GM18520 (cell line): ENCODE measurements around the gene PLB1.

Source experiments
- ATAC-seq: cut with Tn5 transposase; IDR thresholded peaks from one replicate; pipeline ENCODE4 v1.9.1; 2021; ENCODE audit not compliant: unreplicated experiment

PLB1 gene, protein sequence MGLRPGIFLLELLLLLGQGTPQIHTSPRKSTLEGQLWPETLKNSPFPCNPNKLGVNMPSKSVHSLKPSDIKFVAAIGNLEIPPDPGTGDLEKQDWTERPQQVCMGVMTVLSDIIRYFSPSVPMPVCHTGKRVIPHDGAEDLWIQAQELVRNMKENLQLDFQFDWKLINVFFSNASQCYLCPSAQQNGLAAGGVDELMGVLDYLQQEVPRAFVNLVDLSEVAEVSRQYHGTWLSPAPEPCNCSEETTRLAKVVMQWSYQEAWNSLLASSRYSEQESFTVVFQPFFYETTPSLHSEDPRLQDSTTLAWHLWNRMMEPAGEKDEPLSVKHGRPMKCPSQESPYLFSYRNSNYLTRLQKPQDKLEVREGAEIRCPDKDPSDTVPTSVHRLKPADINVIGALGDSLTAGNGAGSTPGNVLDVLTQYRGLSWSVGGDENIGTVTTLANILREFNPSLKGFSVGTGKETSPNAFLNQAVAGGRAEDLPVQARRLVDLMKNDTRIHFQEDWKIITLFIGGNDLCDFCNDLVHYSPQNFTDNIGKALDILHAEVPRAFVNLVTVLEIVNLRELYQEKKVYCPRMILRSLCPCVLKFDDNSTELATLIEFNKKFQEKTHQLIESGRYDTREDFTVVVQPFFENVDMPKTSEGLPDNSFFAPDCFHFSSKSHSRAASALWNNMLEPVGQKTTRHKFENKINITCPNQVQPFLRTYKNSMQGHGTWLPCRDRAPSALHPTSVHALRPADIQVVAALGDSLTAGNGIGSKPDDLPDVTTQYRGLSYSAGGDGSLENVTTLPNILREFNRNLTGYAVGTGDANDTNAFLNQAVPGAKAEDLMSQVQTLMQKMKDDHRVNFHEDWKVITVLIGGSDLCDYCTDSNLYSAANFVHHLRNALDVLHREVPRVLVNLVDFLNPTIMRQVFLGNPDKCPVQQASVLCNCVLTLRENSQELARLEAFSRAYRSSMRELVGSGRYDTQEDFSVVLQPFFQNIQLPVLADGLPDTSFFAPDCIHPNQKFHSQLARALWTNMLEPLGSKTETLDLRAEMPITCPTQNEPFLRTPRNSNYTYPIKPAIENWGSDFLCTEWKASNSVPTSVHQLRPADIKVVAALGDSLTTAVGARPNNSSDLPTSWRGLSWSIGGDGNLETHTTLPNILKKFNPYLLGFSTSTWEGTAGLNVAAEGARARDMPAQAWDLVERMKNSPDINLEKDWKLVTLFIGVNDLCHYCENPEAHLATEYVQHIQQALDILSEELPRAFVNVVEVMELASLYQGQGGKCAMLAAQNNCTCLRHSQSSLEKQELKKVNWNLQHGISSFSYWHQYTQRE (N-terminal part only)

DNA sequence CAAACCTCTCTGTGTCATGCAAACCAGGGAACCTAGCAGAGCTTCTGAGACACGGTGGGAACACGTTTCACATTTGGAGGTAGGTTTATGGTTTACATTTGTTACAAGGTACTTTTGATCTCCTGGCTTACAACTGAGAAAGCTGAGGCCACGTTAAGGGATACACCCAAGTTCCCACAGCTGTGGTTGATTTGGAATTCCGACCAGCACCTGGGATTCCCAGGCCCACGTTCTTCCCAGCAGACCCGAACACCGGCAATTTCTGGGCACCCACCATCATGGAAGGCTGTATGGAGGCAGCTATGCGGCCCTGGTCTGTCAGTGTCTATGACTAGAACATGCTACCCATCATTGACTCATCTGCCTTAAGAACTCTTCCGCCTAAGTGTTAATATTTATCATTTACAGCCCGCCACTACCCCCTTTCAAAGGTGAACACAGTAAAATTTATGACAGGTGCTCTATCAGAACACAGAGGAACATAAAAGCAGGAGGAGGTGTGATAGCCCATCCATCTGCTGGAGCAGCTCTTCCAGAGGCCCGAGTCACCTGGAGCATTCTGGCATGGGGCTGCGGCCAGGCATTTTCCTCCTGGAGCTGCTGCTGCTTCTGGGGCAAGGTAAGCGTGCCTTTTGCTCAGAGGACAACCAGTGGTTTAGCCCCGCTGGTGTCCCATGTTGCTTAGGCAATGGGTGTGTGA, at the start of gene PLB1:
PLB1 (plus strand) TSS at position 510 of the 700 bp plus-strand sequence; CDS start at position 565, 55 bp downstream.
- ATAC-seq = no peak

DNA sequence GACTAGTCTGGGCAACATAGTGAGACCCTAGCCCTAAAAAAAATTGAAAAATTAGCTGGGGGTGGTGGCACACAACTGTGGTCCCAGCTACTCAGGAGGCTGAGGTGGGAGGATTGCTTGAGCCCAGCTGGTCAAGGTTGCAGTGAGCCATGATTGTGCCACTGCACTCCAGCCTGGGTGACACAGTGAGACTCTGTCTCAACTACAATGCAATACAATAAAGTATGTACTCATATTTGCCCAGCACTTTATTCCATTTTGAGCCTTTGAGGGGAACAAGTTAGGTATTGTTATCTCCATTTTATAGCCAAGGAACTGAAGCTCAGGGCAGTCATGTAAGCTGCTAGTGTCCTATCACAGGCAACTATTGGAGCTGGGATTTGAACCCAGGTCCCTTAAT, 49.3 kb upstream of the PLB1 start:
- ATAC-seq = no peak

DNA sequence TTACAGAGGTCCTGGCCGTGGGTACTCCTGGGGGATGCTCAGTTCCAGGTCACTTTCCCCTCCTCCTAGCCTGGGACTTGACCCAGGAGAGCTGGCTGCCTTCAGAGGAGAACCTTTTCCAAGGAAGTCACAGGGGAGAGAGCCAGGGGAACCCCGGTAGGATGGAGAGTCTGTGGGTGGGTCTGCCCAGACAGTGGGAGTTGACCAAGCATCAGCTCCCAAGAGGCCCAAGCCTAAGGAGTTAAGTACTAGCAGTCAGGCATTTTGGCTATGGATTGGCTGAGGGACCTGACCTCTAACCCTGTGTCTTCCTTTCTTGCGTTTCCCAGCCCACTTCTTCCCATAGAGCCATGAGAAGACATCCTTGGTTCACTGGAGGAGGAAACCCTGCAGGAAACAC, 48.8 kb upstream of the PLB1 start:
- no peak for ATAC-seq

DNA sequence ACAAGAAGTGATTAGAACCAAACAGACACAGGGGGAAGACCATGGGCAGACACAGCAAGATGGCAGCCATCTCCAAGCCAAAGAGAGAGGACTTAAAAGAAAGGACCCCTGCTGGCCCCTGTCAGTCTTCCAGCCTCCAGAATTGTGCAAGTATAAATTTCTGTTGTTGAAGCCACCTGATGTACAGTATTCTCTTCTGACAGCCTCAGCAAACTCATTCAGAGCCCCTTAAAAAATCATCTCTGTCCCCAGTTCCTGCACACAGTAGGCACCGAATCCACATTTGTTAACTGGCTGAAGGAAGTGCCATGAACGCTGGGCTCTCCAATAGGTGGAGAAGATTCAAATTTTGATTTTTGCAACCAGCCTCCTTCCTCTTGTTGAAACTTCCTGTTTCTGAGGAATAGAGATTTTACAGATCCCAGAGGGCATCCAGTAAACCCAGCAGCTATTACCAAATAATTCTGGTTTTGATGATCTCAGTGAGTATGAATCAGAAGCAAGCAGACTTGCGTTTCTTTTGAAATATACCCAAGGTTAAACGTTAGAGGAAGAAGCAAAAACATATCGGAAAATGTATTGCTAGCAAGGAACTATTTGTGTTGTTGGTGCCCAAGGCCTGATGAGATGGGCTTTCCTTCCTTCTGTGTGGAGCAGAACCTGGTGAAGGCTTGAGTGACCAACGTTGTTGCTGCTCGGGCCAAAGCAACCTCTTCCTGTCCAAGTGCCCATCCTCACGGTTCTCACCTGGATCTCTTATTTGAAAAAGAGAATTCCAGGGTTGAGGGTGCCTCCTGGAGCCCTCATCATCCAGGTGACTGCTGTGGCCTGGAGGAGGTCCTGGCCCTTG, 47.7 kb upstream of the PLB1 start:
- ATAC-seq = no peak

DNA sequence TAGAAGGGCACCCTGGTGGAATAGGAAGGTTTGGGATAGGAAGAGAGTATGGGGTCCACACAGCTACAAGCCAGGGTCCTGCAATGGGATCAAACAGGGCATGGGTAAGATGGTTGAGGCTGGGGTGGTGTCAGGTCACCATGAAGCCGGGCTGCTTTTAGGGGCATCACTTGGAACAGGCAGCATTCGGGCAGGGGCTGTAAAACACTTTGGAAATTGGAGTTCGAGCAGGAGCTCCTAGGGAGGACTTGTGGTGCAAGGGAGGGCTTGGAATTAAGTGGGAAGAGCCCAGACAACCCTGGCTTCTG, 47.1 kb upstream of the PLB1 start:
- ATAC-seq = no peak

DNA sequence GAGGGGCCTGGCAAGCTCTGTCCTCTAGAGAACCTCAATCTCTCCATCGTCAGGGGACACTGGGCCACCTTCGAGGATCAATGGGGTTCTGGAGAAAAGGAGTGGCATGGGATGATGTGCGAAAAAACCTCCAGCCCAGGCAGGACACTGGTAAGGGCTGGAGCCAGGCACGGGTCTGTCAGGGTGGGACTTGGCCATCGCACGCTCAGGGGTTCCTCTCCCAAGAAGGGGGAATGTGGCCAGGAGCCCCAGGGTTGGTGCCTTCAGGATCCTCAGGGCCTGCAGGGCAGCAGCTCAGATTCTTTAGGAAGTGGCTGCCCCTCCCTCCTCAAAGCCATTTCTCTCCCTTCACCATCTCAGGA, 46.8 kb upstream of the PLB1 start:
- ATAC-seq = no peak

DNA sequence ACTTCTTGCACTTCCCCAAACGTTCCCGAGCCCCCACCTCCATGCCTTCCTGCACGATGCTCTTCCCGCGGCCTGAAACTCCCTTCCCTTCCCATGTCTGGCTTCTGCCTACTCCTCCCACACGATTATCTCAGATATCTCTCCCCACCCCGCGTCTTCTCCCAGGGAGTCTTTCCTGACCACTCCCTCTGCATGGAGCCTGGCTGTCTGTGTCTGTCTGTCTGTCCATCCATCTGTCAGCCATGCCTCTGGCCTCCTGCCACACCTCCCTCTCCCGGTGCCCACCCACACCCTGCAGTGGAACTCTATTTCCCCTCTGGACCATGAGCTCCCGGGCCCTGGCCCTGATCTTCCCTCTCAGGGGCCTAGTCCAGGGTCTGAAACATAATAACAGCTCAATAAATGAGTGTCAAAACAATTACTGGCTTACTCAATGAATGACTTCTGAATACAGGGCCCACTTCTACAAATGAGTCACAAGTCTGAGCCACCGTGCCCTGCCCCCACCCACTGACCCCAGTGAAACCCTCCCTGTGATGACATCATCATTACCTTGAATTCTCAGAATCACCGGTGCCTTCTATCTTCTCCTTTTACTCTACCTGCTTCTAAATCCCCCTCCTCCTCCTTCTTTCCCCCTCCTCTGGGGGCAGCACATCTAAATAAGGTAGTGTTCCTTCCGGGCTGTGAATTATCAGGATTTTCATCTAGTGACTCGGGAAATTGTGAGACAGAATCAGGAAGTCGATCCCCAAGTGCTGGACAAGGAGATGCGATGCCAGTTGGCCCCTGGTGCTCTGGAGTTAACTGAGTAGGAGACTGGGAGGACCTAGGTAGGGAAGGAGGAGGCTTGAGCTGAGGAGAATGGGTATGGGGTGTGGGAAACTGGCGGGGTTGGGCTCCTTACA, 46.1 kb upstream of the PLB1 start:
- ATAC-seq = no peak

DNA sequence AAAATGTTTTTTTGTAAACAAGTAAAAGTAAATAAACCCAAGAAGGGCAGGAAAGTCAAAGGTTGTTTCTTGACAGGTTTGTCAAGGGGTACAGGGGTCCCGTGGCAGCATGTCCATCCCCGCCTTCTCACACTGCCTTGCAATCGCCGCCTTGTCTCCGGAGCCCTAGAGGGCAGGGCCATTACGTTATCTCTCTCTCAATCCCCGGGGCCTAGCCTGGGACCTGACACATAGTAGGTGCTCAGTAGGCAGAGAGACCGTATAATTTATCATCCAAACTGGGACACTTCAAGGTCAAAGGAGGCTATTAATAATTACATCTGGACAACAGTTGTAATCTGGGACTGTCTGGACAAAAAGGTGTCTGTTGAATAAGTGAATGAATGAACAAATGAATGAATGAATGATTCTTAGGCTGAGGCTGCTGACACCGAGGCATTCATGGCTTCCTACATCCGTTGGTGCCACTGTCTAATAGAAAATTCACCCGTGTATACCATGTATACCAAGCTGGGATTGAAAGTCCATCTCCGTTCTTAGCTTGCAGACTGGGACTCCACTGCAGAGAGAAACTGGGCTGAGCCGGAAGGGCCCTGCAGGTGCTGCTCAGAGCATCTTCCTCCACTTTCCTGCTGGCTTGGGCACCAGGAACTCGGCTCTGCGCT, 44.8 kb upstream of the PLB1 start:
- ATAC-seq = no peak

DNA sequence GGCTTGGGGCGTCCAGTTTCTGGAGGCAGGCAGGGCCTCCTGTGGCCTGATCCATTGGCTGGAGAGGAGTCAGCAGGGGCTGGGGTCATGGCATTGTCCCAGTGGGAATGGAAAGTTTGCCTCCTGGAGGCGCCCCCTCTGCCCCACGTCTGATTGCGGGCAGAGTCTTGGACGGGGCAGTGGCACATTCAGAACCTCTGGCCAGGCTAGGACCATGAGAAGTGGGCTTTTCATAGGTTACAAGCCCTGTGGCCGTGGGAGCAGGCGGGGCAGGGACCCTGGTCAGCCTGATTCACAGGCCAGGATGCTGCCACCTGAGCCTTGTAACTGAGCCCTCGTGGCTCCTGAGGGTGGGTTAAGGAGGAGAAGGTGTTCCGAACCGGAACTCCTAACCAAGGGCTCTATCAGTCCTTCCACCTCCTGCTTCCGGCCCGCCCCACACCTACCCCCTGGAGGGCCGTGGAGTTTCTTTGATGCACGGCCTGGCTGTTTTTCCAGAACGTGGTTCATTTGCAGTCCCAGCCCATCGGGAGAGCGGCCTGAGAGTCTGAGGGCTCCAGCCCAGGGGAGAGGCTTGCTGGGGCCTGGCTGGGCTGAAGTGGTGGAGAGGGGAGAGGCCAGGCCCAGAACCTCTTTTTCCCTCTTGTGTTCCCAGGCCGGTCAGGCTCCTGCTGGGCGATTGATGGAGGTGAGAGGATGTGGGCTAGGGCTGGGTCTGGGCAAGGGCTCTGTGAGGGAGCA, 43.9 kb upstream of the PLB1 start:
- no peak for ATAC-seq

DNA sequence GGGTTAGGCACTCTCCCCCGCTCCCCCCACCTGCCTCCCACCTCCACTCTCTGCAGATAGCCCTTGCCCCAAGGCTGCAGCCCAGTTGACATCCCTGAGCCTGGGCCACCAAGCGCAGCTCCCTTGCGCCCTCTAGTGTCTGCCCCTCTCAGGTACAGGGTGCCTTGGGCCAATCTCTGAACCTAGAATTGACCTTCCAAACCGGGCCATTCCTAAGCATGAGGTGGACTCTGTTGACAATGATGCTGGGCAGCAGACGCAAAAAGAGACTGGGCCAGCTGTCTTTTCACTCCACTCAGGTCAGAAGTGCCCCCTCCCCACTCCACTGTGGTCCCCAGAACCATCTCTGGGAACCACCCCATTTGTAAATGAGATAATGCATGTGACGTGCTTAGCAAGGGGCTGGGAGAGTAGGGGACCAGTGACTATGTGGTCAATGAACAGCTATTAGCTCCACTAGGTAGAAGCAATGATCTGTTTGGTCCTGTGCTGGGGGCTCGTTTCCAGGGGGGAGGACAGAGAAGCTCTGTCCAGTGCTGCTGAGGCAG, 43.3 kb upstream of the PLB1 start:
- no peak for ATAC-seq

DNA sequence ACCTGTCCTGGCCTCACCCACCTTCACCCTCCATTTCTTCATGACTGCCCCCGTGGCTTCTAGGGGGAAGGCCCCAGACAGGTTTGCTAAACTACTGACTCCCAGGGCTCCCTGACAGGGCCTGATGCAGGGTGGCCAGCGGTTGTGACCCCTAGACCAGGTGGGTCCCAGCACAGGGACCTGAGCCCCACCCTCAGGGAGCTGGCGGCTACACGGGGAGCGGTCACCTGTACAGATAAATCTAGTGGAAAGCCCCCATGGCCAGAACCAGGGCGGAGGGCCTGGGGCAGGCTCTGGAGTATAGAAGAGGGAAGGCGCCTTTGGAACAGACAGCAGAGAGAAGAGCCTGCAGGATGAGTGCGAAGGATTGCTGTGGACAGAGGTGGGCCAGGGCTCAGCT, 42.5 kb upstream of the PLB1 start:
- no peak for ATAC-seq

DNA sequence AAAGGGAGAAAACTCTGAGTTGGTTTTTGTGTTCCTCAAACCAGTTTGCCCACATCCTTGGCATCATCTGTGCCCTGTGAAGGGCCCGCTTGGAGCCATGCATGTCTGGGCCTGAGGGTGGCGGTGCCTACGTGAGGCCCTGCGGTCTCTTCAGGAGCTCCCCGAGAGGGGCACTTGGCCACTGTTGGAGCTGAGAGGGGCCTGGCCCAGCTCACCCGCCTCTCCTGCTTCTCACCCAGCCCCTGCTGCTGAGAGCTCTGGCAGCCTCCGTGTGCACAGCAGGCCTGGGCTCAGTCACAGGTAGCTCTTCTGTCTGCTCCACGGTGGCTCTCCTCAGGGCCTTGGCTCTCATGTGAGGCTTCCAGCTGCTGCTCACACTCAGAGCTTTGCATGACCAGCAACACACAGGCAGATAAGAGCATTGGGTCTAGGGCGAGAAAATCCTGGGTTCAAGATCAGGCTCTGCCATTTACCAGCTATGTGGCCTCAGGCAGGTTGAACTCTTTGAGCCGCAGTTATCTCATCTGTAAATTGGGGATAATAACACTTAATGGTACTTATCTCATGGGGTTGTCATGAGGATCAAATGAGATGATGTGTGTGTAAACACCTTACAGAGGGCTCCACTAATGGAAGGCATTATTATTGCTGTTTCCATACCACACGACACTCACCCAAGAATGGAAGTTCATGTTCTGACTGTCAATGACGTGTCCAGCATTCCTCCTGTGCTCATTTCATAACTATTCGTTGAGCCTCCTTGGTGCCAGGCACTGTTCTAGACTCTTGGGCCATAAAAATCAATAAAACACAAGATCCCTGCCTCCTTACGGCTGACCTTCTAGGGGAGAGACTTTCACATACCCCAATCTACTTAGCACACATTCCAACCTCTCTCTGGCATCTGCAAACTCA, 41.6 kb upstream of the PLB1 start:
- ATAC-seq = no peak

DNA sequence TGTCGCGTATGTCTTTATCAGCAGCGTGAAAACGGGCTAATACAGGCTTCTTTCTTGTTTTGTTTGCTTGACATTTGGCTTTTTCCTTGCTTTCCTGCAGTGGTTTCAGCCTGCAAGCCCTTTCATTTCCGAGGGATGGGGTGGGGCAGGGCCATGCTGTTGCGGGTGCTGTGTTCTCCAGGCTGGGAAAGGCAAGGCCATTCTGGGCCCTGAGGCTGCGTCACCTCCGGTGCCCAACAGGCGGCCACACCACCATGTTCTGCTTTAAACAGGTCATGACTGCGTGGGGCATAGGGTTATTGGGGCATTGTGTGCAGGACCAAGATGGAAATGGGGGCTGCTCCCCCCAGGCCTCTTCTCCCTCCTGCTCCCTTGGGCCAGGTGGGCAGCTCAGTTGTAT, 38.6 kb upstream of the PLB1 start:
- no peak for ATAC-seq

DNA sequence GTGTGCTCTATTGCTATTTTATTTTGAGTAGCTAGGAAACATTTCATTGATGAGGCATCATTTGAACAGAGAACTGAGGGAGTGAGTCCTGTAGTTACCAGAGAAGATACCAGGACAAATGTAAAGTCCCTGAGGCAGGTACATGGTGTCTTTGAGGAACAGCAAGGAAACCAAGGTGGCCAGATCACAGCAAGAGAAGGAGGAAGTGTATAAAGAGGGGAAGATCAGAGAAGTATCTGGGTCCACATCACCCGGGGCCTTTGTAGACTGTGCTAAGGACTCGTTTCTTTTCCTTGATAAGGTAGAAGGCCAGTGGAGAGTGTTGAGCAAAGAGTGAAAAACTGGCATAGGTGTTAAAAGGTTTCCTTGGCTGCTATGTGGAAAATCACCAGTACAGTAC, 34.8 kb upstream of the PLB1 start:
- ATAC-seq = no peak

DNA sequence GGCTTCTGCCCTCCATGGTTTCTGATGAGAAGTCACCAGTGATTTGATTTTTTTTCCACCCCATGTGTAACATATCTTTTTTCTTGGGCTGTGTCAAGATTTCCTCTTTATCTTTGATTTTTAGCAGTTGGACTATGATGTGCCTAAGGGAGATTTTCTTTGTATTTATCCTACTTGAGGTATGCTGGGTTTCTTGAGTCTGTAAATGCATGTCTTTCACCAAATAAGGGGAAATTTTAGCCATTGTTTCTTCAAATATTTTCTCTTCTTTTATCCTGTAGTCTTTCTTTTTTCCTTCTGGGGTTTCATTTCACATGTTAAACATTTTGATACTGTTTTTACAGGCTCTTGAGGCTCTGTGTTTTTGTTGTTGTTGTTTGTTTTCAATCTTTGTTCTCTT, 33.7 kb upstream of the PLB1 start:
- no peak for ATAC-seq

DNA sequence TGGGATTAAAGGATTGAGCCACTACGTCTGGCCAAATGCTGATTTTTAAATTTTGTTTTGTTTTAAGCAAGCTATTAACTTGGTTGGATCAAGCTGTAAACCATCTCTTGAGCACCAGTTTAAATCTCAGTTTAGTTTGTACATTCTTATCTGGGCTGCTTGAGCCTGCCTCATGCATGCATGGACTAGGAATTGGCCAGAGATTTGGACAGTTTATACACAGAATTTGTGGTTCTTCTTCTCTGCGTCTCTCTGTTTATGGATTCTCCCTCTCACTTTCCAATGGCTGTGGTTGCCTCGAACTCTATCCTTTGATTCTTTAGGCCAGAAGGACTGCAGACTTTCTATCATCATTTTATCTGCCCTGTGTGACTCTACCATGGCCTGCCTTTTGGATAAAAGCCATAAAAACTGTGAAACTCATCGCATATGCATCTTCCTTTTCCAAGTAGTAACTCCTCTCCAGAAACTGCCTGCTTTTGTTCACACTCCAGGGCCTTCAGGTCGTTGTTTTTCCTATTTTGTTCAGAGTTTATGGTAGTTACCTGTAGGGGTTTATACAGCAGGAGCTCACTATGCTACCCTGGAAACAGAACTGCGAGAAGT, 32.5 kb upstream of the PLB1 start:
- no peak for ATAC-seq
